Measurements from ENCODE around the gene NQO2. TPM values are rescaled to one million over a fixed set of nuclear protein-coding genes. Genes with fewer than 3 reads are reported as not detected.
A peak's percentile ranks its signal among the peaks of the same experiment; 100 is the strongest.

The NQO2 gene
- total RNA-seq, 1 donor from 2014 or later, result 58.8 TPM

GRCh38 chr6:2953098-2953497, 46.6 kb upstream of the NQO2 start:
- Mint-ChIP-seq H3K27me3 (ENCODE audit: unreplicated experiment) (peaks cover 2% of the 10 kb centered on the region), H3K27ac (ENCODE audit: unreplicated experiment) (peak overlapping the region; percentile 17), H3K9me3 (ENCODE audit: unreplicated experiment) (no peaks in the 10 kb centered on the region), H3K4me3 (ENCODE audit: unreplicated experiment) (peak overlapping the region; percentile 19), H3K4me1 (ENCODE audit: unreplicated experiment) (peaks cover 17% of the 10 kb centered on the region), H3K36me3 (ENCODE audit: low read depth, unreplicated experiment) (peaks cover 53% of the 10 kb centered on the region)
- TF ChIP-seq CTCF (IDR thresholded peaks at IDR 0.05; ENCODE audit: unreplicated experiment), result no peak
- DNase-seq (ENCODE audit: low spot score), result no peak

GRCh38 chr6:2956930-2957685, 42.6 kb upstream of the NQO2 start:
- Mint-ChIP-seq H3K27me3 (ENCODE audit: unreplicated experiment) (no peaks in the 10 kb centered on the region), H3K4me1 (ENCODE audit: unreplicated experiment) (peaks cover 26% of the 10 kb centered on the region), H3K27ac (ENCODE audit: unreplicated experiment) (no peak overlapping the region), H3K4me3 (ENCODE audit: unreplicated experiment) (peak overlapping the region; percentile 51), H3K9me3 (ENCODE audit: unreplicated experiment) (no peaks in the 10 kb centered on the region), H3K36me3 (ENCODE audit: low read depth, unreplicated experiment) (peaks cover 34% of the 10 kb centered on the region)
- DNase-seq (ENCODE audit: low spot score), result no peak
- no peak for TF ChIP-seq CTCF (IDR thresholded peaks at IDR 0.05; ENCODE audit: unreplicated experiment)

- peaks cover 34% of the 10 kb centered on the region for H3K36me3 Mint-ChIP-seq (ENCODE audit: low read depth, unreplicated experiment)
- H3K4me1 Mint-ChIP-seq (ENCODE audit: unreplicated experiment), result peaks cover 28% of the 10 kb centered on the region
- no peaks in the 10 kb centered on the region for H3K9me3 Mint-ChIP-seq (ENCODE audit: unreplicated experiment)
- H3K27me3 Mint-ChIP-seq (ENCODE audit: unreplicated experiment), result no peaks in the 10 kb centered on the region
- H3K4me3 Mint-ChIP-seq (ENCODE audit: unreplicated experiment), result peak overlapping the region; percentile 25
- no peak for DNase-seq (ENCODE audit: low spot score)
- no peak for TF ChIP-seq CTCF (IDR thresholded peaks at IDR 0.05; ENCODE audit: unreplicated experiment)
- H3K27ac Mint-ChIP-seq (ENCODE audit: unreplicated experiment), result no peak overlapping the region
Observed at GRCh38 chr6:2957696-2958330, 41.9 kb upstream of the NQO2 start.

- Mint-ChIP-seq H3K9me3 (ENCODE audit: unreplicated experiment) (no peaks in the 10 kb centered on the region), H3K27me3 (ENCODE audit: unreplicated experiment) (no peaks in the 10 kb centered on the region), H3K27ac (ENCODE audit: unreplicated experiment) (no peak overlapping the region), H3K4me1 (ENCODE audit: unreplicated experiment) (peaks cover 26% of the 10 kb centered on the region), H3K4me3 (ENCODE audit: unreplicated experiment) (no peak overlapping the region), H3K36me3 (ENCODE audit: low read depth, unreplicated experiment) (peaks cover 30% of the 10 kb centered on the region)
- TF ChIP-seq CTCF (IDR thresholded peaks at IDR 0.05; ENCODE audit: unreplicated experiment), result no peak
- no peak for DNase-seq (ENCODE audit: low spot score)
Observed at GRCh38 chr6:2958331-2958711, 41.4 kb upstream of the NQO2 start.

- H3K27me3 Mint-ChIP-seq (ENCODE audit: unreplicated experiment), result no peaks in the 10 kb centered on the region
- no peak overlapping the region for H3K4me3 Mint-ChIP-seq (ENCODE audit: unreplicated experiment)
- no peak overlapping the region for H3K27ac Mint-ChIP-seq (ENCODE audit: unreplicated experiment)
- H3K9me3 Mint-ChIP-seq (ENCODE audit: unreplicated experiment), result no peaks in the 10 kb centered on the region
- no peak for TF ChIP-seq CTCF (IDR thresholded peaks at IDR 0.05; ENCODE audit: unreplicated experiment)
- DNase-seq (ENCODE audit: low spot score), result no peak
- H3K4me1 Mint-ChIP-seq (ENCODE audit: unreplicated experiment), result peaks cover 29% of the 10 kb centered on the region
- peaks cover 30% of the 10 kb centered on the region for H3K36me3 Mint-ChIP-seq (ENCODE audit: low read depth, unreplicated experiment)
Observed at GRCh38 chr6:2958776-2959175, 40.9 kb upstream of the NQO2 start.

All from endothelial cell (in vitro differentiated cells).